HEK293 (cell line): ENCODE measurements around the gene RTN4RL2.

ENCODE experiments used
- GLIS2 ChIP-seq: fragments of 450-650 bp; formaldehyde crosslinking; IDR thresholded peaks from 2 replicates; pipeline ENCODE4 v1.5.1; 2016; ENCODE audit warnings: missing biosample characterization, missing genetic modification characterization
- IKZF3 ChIP-seq: fragments of 450-650 bp; IDR thresholded peaks from 2 replicates; pipeline ENCODE4 v1.5.0; 2018; ENCODE audit warnings: missing biosample characterization, mild to moderate bottlenecking, missing genetic modification characterization, moderate library complexity
- INSM2 ChIP-seq: fragments of 450-650 bp; formaldehyde crosslinking; IDR thresholded peaks from 2 replicates; pipeline ENCODE4 v1.5.1; 2016; ENCODE audit warnings: missing biosample characterization, missing genetic modification characterization
- MEIS1 ChIP-seq: sonication (generic); formaldehyde crosslinking; IDR thresholded peaks from 2 replicates; pipeline ENCODE4 v1.8.1; 2022; ENCODE audit warnings: missing genetic modification reagents, mild to moderate bottlenecking, borderline replicate concordance
- PRDM2 ChIP-seq: fragments of 450-650 bp; formaldehyde crosslinking; IDR thresholded peaks from 2 replicates; pipeline ENCODE4 v1.5.1; 2016; ENCODE audit warnings: missing biosample characterization, missing genetic modification characterization, borderline replicate concordance
- SCRT1 ChIP-seq: fragments of 450-650 bp; formaldehyde crosslinking; IDR thresholded peaks from 2 replicates; pipeline ENCODE4 v1.5.1; 2016; ENCODE audit warnings: missing biosample characterization, missing genetic modification characterization, borderline replicate concordance
- TRIM28 ChIP-seq: IDR thresholded peaks from 2 replicates; pipeline ENCODE4 v1.6.1; 2011; ENCODE audit warnings: low read length, control low read depth, borderline replicate concordance
- ZBTB1 ChIP-seq: fragments of 450-650 bp; formaldehyde crosslinking; IDR thresholded peaks from 2 replicates; pipeline ENCODE4 v1.5.1; 2016; ENCODE audit warnings: missing biosample characterization, missing genetic modification characterization
- ZBTB17 ChIP-seq: fragments of 450-650 bp; formaldehyde crosslinking; IDR thresholded peaks from 2 replicates; pipeline ENCODE4 v1.5.1; 2016; ENCODE audit warnings: missing biosample characterization, missing genetic modification characterization
- ZBTB48 ChIP-seq: fragments of 450-650 bp; formaldehyde crosslinking; IDR thresholded peaks from 2 replicates; pipeline ENCODE4 v1.5.1; 2016; ENCODE audit warnings: missing biosample characterization, missing genetic modification characterization
- ZBTB7A ChIP-seq: fragments of 450-650 bp; formaldehyde crosslinking; IDR thresholded peaks from 2 replicates; pipeline ENCODE4 v1.5.1; 2016; ENCODE audit warnings: low read depth, missing biosample characterization, missing genetic modification characterization
- ZFP3 ChIP-seq: fragments of 450-650 bp; formaldehyde crosslinking; IDR thresholded peaks from 2 replicates; pipeline ENCODE4 v1.5.1; 2016; ENCODE audit warnings: low read depth, missing biosample characterization, missing genetic modification characterization
- ZNF114 ChIP-seq: fragments of 450-650 bp; formaldehyde crosslinking; IDR thresholded peaks from 2 replicates; pipeline ENCODE4 v1.5.0; 2017; ENCODE audit warnings: missing biosample characterization, missing genetic modification characterization
- ZNF146 ChIP-seq: fragments of 450-650 bp; formaldehyde crosslinking; IDR thresholded peaks from 2 replicates; pipeline ENCODE4 v1.5.1; 2016; ENCODE audit warnings: missing biosample characterization, missing genetic modification characterization
- ZNF175 ChIP-seq: fragments of 450-650 bp; formaldehyde crosslinking; IDR thresholded peaks from 2 replicates; pipeline ENCODE4 v1.5.1; 2016; ENCODE audit warnings: missing biosample characterization, missing genetic modification characterization
- ZNF184 ChIP-seq: fragments of 450-650 bp; IDR thresholded peaks from 2 replicates; pipeline ENCODE4 v1.5.1; 2018; ENCODE audit warnings: missing biosample characterization, mild to moderate bottlenecking, missing genetic modification characterization
- ZNF2 ChIP-seq: fragments of 450-650 bp; formaldehyde crosslinking; IDR thresholded peaks from 2 replicates; pipeline ENCODE4 v1.5.1; 2016; ENCODE audit warnings: missing biosample characterization, missing genetic modification characterization
- ZNF311 ChIP-seq: fragments of 450-650 bp; formaldehyde crosslinking; IDR thresholded peaks from 2 replicates; pipeline ENCODE4 v1.5.1; 2017; ENCODE audit warnings: missing biosample characterization, missing genetic modification characterization, borderline replicate concordance
- ZNF391 ChIP-seq: fragments of 450-650 bp; formaldehyde crosslinking; IDR thresholded peaks from 2 replicates; pipeline ENCODE4 v1.5.1; 2016; ENCODE audit warnings: low read depth, missing biosample characterization, missing genetic modification characterization, borderline replicate concordance
- ZNF394 ChIP-seq: fragments of 450-650 bp; formaldehyde crosslinking; IDR thresholded peaks from 2 replicates; pipeline ENCODE4 v1.5.1; 2016; ENCODE audit warnings: missing biosample characterization, missing genetic modification characterization, mild to moderate bottlenecking, moderate library complexity, borderline replicate concordance
- ZNF426 ChIP-seq: fragments of 450-650 bp; formaldehyde crosslinking; IDR thresholded peaks from 2 replicates; pipeline ENCODE4 v1.5.1; 2017; ENCODE audit warnings: missing biosample characterization, missing genetic modification characterization, mild to moderate bottlenecking, inconsistent platforms, moderate library complexity
- ZNF473 ChIP-seq: fragments of 450-650 bp; formaldehyde crosslinking; IDR thresholded peaks from 2 replicates; pipeline ENCODE4 v1.5.1; 2017; ENCODE audit warnings: missing biosample characterization, missing genetic modification characterization
- ZNF48 ChIP-seq: fragments of 450-650 bp; formaldehyde crosslinking; IDR thresholded peaks from 2 replicates; pipeline ENCODE4 v1.5.1; 2016; ENCODE audit warnings: missing biosample characterization, missing genetic modification characterization
- ZNF529 ChIP-seq: fragments of 450-650 bp; formaldehyde crosslinking; IDR thresholded peaks from 2 replicates; pipeline ENCODE4 v1.5.1; 2017; ENCODE audit warnings: missing genetic modification characterization, missing biosample characterization; ENCODE audit not compliant: insufficient replicate concordance
- ZNF558 ChIP-seq: fragments of 450-650 bp; formaldehyde crosslinking; IDR thresholded peaks from 2 replicates; pipeline ENCODE4 v1.5.1; 2016; ENCODE audit warnings: missing biosample characterization, missing genetic modification characterization
- ZNF561 ChIP-seq: fragments of 450-650 bp; IDR thresholded peaks from 2 replicates; pipeline ENCODE4 v1.5.1; 2018; ENCODE audit warnings: missing biosample characterization, missing genetic modification characterization, borderline replicate concordance
- ZNF704 ChIP-seq: fragments of 450-650 bp; formaldehyde crosslinking; IDR thresholded peaks from 2 replicates; pipeline ENCODE4 v1.5.1; 2016; ENCODE audit warnings: missing biosample characterization, missing genetic modification characterization
- ZNF768 ChIP-seq: fragments of 450-650 bp; formaldehyde crosslinking; IDR thresholded peaks from 2 replicates; pipeline ENCODE4 v1.5.1; 2018; ENCODE audit warnings: missing biosample characterization, mild to moderate bottlenecking, missing genetic modification characterization
- ZNF843 ChIP-seq: fragments of 450-650 bp; formaldehyde crosslinking; IDR thresholded peaks from 2 replicates; pipeline ENCODE4 v1.5.1; 2016; ENCODE audit warnings: missing biosample characterization, missing genetic modification characterization
- TF ChIP-seq, protein P1 (sequence below): fragments of 450-650 bp; IDR thresholded peaks from 2 replicates; pipeline ENCODE4 v1.5.1; 2018; ENCODE audit warnings: missing biosample characterization, missing genetic modification characterization

The RTN4RL2 gene

DNA sequence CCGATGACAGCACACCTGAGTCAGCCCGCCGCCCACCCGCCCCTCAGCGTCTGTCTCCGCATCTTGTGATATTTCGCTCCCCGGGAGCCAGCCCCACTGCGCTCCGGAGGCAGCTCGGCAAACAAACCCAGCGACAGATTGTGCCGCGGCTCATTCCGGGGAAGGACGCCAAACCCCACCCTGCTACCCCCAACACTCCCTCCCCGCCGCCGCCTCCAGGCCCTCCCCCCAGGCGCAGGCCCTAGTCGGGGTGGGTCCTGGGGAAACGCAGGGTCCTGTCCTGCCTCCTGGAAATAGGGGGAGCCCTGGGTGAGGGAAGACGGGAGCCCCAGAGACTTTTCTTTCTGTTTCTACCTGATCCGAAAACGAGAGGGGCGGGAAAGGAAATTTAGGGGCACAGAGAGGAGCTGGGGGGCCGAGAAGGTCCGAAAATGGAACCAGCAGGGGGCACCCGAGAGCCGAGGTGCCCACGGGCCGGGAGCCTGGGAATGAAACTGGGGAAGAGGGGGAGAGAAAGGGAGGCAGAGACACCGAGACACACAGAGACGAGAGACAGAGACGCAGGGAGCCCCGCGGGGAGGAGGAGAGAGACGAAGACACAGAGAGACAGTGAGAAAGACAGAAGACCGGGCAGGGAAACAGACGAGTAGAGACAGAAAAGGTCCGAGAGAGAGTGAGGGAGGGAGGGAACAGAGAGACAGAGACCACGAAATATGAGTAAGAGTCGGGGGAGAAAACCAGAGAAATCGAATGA, 1.7 kb upstream of the RTN4RL2 start (continued):
- TF ChIP-seq ZNF184 (tag by site-specific recombination) (no peak), ZNF704 (tag by site-specific recombination) (no peak), TRIM28 (no peak), ZNF391 (peak; percentile 36; the same call in 1 of the 2 replicates), ZNF175 (tag by site-specific recombination) (no peak), IKZF3 (tag by site-specific recombination) (peak; percentile 90), ZNF561 (tag by site-specific recombination) (no peak), INSM2 (tag by site-specific recombination) (no peak), ZFP3 (tag by site-specific recombination) (no peak), ZBTB7A (tag by site-specific recombination) (peak; percentile 72; the same call in 1 of the 2 replicates), ZNF473 (tag by site-specific recombination) (no peak), GLIS2 (peak; percentile 89), ZNF311 (tag by site-specific recombination) (no peak), SCRT1 (no peak), ZNF48 (tag by site-specific recombination) (no peak), ZNF426 (no peak), ZBTB48 (tag by site-specific recombination) (no peak), ZNF558 (no peak), ZNF114 (no peak), PRDM2 (tag by site-specific recombination) (no peak), ZNF529 (tag by site-specific recombination) (no peak), ZNF394 (tag by site-specific recombination) (no peak), ZNF2 (tag by site-specific recombination) (peak; percentile 32; the same call in 1 of the 2 replicates), ZNF843 (tag by site-specific recombination) (no peak), MEIS1 (CRISPR knock-in tag) (no peak), ZBTB1 (tag by site-specific recombination) (no peak), ZNF146 (no peak), ZBTB17 (tag by site-specific recombination) (peak; percentile 65), ZNF768 (tag by site-specific recombination) (no peak)
- TF ChIP-seq, protein P1, sequence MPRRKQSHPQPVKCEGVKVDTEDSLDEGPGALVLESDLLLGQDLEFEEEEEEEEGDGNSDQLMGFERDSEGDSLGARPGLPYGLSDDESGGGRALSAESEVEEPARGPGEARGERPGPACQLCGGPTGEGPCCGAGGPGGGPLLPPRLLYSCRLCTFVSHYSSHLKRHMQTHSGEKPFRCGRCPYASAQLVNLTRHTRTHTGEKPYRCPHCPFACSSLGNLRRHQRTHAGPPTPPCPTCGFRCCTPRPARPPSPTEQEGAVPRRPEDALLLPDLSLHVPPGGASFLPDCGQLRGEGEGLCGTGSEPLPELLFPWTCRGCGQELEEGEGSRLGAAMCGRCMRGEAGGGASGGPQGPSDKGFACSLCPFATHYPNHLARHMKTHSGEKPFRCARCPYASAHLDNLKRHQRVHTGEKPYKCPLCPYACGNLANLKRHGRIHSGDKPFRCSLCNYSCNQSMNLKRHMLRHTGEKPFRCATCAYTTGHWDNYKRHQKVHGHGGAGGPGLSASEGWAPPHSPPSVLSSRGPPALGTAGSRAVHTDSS (tag by site-specific recombination) = no peak
